Type B pancreatic cell (in vitro differentiated cells): ENCODE measurements around the gene ADORA1. TPM values are rescaled to one million over a fixed set of nuclear protein-coding genes. Genes with fewer than 3 reads are reported as not detected.

Experiments
- DNase-seq: peaks from one replicate; pipeline ENCODE4 v3.0.0; 2021; ENCODE audit warnings: mixed read lengths; ENCODE audit not compliant: unreplicated experiment; ENCODE audit errors: extremely low spot score
- H3K27ac Mint-ChIP-seq: 2 replicates; pipeline ENCODE4 v1.8.0; 2021; ENCODE audit warnings: mild to moderate bottlenecking, mixed read lengths
- H3K27me3 Mint-ChIP-seq: 2 replicates; pipeline ENCODE4 v1.8.0; 2021; ENCODE audit warnings: mixed read lengths
- H3K36me3 Mint-ChIP-seq: 2 replicates; pipeline ENCODE4 v1.8.0; 2021; ENCODE audit warnings: mixed read lengths
- H3K4me1 Mint-ChIP-seq: one replicate; pipeline ENCODE4 v1.8.0; 2021; ENCODE audit warnings: mixed read lengths; ENCODE audit not compliant: unreplicated experiment
- H3K4me3 Mint-ChIP-seq: 2 replicates; pipeline ENCODE4 v1.8.0; 2021; ENCODE audit warnings: mild to moderate bottlenecking, mixed read lengths
- H3K9me3 Mint-ChIP-seq: 2 replicates; pipeline ENCODE4 v1.8.0; 2021; ENCODE audit warnings: mixed read lengths
- total RNA-seq: library from RNA; stranded (reverse); gene quantifications from 2 replicates; pipeline ENCODE4 v1.2.1, GENCODE V29; 2021; ENCODE audit warnings: low replicate concordance
- TF ChIP-seq, protein P1 (sequence below): fragments of 200-600 bp; sonication (generic); conservative IDR thresholded peaks from 2 replicates; pipeline ENCODE4 v1.5.0; 2021; ENCODE audit warnings: antibody characterized with exemption, mild to moderate bottlenecking

ADORA1 gene
- total RNA-seq, 1 donor from 2014 or later = 2.7 TPM

DNA sequence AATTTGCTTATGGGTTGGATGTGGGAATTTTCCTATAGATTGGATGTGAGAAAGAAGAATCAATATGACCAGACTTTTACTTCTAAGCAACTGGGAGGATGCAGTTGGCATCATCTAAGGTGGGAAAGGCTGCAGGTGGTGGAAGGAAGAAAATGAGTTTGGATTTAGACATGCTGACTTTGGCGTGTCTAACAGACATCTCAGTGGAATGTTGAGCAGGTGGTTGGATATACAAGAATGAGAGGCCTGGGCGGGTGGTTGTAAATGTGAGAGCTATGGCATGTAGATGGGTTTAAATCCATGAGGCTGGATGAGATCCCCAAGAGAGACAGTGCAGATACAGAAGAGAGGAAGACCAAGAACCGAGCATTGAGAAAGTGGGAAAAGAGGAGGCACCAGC is 10.5 kb downstream of the ADORA1 start:
- Mint-ChIP-seq H3K27ac (no peak overlapping the region), H3K9me3 (no peaks in the 10 kb centered on the region), H3K4me3 (no peak overlapping the region), H3K27me3 (no peaks in the 10 kb centered on the region), H3K4me1 (peaks cover 5% of the 10 kb centered on the region), H3K36me3 (no peaks in the 10 kb centered on the region)
- TF ChIP-seq, protein P1, sequence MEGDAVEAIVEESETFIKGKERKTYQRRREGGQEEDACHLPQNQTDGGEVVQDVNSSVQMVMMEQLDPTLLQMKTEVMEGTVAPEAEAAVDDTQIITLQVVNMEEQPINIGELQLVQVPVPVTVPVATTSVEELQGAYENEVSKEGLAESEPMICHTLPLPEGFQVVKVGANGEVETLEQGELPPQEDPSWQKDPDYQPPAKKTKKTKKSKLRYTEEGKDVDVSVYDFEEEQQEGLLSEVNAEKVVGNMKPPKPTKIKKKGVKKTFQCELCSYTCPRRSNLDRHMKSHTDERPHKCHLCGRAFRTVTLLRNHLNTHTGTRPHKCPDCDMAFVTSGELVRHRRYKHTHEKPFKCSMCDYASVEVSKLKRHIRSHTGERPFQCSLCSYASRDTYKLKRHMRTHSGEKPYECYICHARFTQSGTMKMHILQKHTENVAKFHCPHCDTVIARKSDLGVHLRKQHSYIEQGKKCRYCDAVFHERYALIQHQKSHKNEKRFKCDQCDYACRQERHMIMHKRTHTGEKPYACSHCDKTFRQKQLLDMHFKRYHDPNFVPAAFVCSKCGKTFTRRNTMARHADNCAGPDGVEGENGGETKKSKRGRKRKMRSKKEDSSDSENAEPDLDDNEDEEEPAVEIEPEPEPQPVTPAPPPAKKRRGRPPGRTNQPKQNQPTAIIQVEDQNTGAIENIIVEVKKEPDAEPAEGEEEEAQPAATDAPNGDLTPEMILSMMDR = no peak
- DNase-seq = no peak

DNA sequence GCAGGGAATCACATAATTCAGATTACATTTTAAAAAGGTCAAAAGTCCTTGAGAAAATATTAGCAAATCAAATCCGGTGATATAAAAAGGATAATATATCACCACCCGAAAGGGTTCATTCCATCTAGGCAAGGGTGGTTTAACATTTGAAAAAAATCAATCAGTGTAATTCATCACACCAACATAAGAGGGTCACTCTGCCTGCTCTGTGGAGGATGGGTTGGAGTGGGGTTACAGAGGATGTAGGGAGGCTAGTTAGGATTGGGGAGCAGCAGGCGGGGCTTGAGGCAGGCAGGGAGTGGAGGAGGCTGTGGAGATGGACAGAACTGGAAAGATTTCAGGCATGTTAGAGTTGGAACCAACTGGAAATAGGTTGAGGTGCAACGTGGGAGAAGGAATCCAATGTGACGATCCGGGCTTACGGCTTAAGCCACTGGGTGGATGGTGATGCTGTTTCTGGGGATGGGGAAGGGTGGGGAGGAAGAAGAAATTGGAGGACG is 12.5 kb downstream of the ADORA1 start:
- TF ChIP-seq, protein P1 = no peak
- Mint-ChIP-seq H3K27ac (no peak overlapping the region), H3K27me3 (no peaks in the 10 kb centered on the region), H3K9me3 (no peaks in the 10 kb centered on the region), H3K4me1 (no peaks in the 10 kb centered on the region), H3K4me3 (no peak overlapping the region), H3K36me3 (no peaks in the 10 kb centered on the region)
- no peak for DNase-seq

DNA sequence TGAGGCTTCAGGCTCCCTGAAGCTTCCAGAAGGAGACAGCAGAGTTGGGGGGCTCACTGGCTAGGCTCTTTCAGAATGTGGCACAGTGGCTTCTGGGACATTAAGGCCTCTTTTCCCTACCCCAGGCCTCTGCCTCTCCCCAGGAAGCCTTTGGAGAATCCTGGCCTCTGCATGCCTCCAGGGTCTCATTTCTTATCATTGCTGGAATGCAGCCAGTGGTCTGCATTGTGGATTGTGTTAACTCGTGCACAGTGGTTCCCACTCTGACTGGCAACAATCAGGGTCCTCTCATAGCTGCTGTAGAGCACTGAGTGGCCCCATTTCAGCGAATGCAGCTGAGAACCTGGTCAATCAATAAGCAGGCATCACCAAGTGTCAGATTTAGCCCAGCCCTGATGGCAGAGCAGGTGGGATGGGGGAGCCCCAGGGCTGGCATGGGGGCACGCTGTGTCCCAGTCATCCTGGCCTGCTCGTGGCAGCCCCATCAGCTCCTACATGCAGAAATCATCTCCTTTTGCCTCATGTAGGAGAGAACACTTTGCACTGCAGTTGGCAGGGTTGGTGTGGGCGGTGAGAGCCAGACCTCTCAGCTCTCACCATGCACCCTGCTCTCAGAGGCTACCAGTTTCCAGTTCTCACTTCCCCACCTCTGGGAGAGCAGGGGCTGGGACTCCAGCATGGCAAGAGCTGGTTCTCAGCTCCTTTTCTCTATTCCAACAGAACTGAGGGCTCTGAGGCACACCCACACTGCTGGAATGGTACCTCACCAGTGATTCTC is 13.4 kb downstream of the ADORA1 start:
- Mint-ChIP-seq H3K9me3 (no peaks in the 10 kb centered on the region), H3K36me3 (no peaks in the 10 kb centered on the region), H3K27me3 (no peaks in the 10 kb centered on the region), H3K4me1 (no peaks in the 10 kb centered on the region), H3K4me3 (no peak overlapping the region), H3K27ac (no peak overlapping the region)
- TF ChIP-seq, protein P1 = no peak
- DNase-seq = no peak

DNA sequence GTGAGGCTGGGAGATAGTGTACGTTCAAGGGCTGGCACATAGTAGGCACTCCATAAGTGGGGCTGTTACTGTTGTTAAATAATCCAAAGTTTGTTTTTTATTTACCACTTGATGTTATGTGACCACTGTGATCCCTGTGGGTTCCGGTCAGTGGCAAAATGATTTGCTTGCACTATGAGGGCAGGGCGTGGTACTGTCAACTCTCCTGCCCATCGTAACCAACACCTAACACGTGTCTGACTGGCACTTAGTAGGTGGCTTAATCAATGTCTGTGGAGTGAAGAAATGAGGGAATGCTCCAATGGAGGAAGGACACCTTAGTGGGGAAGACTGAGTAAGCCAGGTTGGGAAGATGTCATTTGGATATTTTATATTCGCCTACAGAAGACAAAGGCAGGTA is 14.6 kb downstream of the ADORA1 start:
- no peak overlapping the region for H3K4me3 Mint-ChIP-seq
- no peaks in the 10 kb centered on the region for H3K4me1 Mint-ChIP-seq
- TF ChIP-seq, protein P1 = no peak
- no peaks in the 10 kb centered on the region for H3K36me3 Mint-ChIP-seq
- no peak overlapping the region for H3K27ac Mint-ChIP-seq
- DNase-seq = no peak
- H3K27me3 Mint-ChIP-seq = no peaks in the 10 kb centered on the region
- H3K9me3 Mint-ChIP-seq = no peaks in the 10 kb centered on the region

DNA sequence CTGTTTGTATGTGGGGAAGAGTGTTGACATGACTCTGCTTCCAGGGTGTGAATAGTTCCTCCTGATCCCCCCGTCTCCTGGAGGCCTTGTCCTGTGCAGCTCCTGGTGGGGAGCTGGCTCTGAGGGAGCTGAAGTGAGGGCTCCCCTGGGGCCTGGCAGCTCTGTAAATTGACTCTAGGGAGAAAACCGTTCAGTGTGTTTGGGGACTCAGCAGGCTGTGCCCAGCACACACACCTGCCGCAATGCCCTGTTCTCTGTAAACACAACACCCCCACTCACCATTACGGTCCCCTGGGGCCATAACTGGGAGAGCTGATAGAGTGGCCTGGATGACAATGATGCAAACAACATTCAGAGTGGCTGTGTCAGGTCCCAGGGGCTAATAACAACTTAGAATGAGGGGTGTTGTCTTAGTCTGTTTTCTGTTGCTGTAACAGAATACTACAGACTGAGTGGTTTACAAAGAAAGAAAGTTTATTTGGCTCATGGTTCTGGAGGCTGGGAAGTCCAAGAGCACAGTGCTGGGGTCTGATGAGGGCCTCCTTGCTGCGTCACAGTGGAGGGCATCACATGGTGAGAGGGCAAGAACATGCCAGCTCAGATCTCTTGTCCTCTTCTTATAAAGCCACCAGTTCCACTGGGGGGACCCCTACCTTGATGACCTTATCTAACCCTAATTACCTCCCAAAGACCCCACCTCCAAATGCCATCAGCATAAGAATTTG is 15.3 kb downstream of the ADORA1 start:
- H3K9me3 Mint-ChIP-seq = no peaks in the 10 kb centered on the region
- no peak overlapping the region for H3K27ac Mint-ChIP-seq
- no peak for DNase-seq
- H3K27me3 Mint-ChIP-seq = no peaks in the 10 kb centered on the region
- H3K4me1 Mint-ChIP-seq = no peaks in the 10 kb centered on the region
- no peaks in the 10 kb centered on the region for H3K36me3 Mint-ChIP-seq
- H3K4me3 Mint-ChIP-seq = no peak overlapping the region
- TF ChIP-seq, protein P1 = no peak
